Measurements from ENCODE around the gene ZNF407. TPM values are rescaled to one million over a fixed set of nuclear protein-coding genes. Genes with fewer than 3 reads are reported as not detected.

The ZNF407 gene
- total and polyA plus RNA-seq, 3 donors from 2014 or later = 10.9 to 35.9 (median 30.8) TPM

GRCh38 chr18:74731097-74731496 lies 133.4 kb downstream of the ZNF407 start:
- no peak for DNase-seq
- H3K9me3 ChIP-seq = no peaks in the 10 kb centered on the region
- intact Hi-C loops (cut with DNase I; ENCODE audit: low total_unique reads) = no loop called here
- H3K27me3 ChIP-seq = no peaks in the 10 kb centered on the region
- no peaks in the 10 kb centered on the region for H3K36me3 ChIP-seq (ENCODE audit: low read depth, missing control alignments)
- no peak for TF ChIP-seq CTCF (IDR thresholded peaks at IDR 0.05)
- TF ChIP-seq POLR2A (IDR thresholded peaks at IDR 0.05) = no peak
- H3K27ac ChIP-seq = no peak overlapping the region
- H3K4me1 ChIP-seq = no peaks in the 10 kb centered on the region
- 95% methylated on average over 5 of the region's 5 CpGs for WGBS, 2 donors
- H3K4me3 ChIP-seq = no peak overlapping the region

DNA sequence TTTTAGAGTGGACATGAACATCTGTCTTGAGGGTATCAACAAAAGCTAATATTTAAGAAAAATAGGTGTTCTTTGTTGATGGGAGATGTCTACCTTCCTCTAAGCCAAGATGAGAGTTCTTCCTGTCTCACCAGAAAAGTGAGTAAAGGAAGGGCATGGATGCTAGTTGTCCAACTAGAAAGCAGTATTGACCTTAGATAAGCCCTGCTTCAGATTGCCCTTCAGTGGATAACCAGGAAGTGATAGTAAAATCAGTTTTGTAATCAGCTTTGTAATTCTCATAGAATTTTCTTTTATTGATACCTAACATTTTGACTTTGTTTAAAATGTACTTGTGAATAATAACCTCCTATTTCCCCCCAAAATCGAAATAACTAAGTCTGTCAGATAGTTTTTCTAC lies 134.7 kb downstream of the ZNF407 start:
- Histone ChIP-seq H3K4me3 (no peak overlapping the region), H3K9me3 (no peaks in the 10 kb centered on the region), H3K36me3 (ENCODE audit: low read depth, missing control alignments) (no peaks in the 10 kb centered on the region), H3K4me1 (no peaks in the 10 kb centered on the region), H3K27me3 (no peaks in the 10 kb centered on the region), H3K27ac (no peak overlapping the region)
- intact Hi-C loops (cut with DNase I; ENCODE audit: low total_unique reads) = no loop called here
- TF ChIP-seq POLR2A (IDR thresholded peaks at IDR 0.05) (no peak), CTCF (IDR thresholded peaks at IDR 0.05) (no peak)
- no peak for DNase-seq
- 86 to 93% methylated on average over 1 of the region's 1 CpG for WGBS, 2 donors

DNA sequence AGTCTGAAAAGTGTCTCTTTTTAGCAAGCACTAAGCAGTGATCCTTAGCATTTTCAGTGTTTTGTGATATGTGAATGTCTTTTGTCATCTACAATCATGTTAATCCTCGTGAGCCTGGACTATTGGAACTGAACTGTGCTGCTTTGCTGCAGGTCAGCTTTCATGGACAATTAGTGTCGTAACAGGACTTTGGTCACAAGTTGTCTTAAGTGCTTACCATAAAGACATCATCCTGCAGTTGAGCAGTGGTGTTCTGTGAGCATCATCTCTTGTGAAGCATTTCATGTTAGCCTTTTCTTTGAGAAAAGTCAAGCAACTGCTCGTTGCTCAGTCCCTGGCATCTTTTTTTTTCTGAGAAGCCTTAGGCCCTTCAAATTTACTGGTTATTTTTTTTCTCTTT lies 135.9 kb downstream of the ZNF407 start:
- H3K9me3 ChIP-seq = no peaks in the 10 kb centered on the region
- no peak overlapping the region for H3K4me3 ChIP-seq
- 86 to 93% methylated on average over 3 of the region's 3 CpGs for WGBS, 2 donors
- H3K27me3 ChIP-seq = no peaks in the 10 kb centered on the region
- DNase-seq = no peak
- H3K36me3 ChIP-seq (ENCODE audit: low read depth, missing control alignments) = no peaks in the 10 kb centered on the region
- intact Hi-C loops (cut with DNase I; ENCODE audit: low total_unique reads) = no loop called here
- no peaks in the 10 kb centered on the region for H3K4me1 ChIP-seq
- TF ChIP-seq POLR2A (IDR thresholded peaks at IDR 0.05) (no peak), CTCF (IDR thresholded peaks at IDR 0.05) (no peak)
- no peak overlapping the region for H3K27ac ChIP-seq

DNA sequence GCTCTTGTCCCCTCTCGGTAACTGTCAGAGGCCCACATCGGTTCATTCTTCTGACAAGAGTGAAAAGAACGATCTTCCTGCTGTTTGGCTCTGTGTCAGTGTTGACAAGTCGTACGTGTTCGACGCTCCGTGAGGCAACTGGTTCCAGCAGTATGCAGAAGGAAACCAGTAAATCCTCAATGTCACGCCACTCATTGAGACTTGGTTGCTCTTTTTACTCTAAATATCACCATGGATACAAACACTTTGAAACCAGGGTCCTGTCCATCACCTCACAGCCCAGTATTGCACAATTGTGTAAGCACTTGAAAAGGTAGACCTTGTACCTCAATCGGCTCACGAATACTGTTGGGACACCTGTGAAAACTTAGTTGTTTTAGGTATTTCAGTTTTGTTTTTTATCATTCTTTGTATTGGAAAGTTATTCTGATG lies 136.4 kb downstream of the ZNF407 start:
- no peaks in the 10 kb centered on the region for H3K4me1 ChIP-seq
- no peak for DNase-seq
- intact Hi-C loops (cut with DNase I; ENCODE audit: low total_unique reads) = no loop called here
- TF ChIP-seq CTCF (IDR thresholded peaks at IDR 0.05) (no peak), POLR2A (IDR thresholded peaks at IDR 0.05) (no peak)
- H3K27ac ChIP-seq = no peak overlapping the region
- H3K27me3 ChIP-seq = no peaks in the 10 kb centered on the region
- H3K4me3 ChIP-seq = no peak overlapping the region
- no peaks in the 10 kb centered on the region for H3K36me3 ChIP-seq (ENCODE audit: low read depth, missing control alignments)
- 82 to 89% methylated on average over 11 of the region's 11 CpGs for WGBS, 2 donors
- no peaks in the 10 kb centered on the region for H3K9me3 ChIP-seq

GRCh38 chr18:74739926-74740325 lies 142.3 kb downstream of the ZNF407 start:
- no peak overlapping the region for H3K4me3 ChIP-seq
- intact Hi-C loops (cut with DNase I; ENCODE audit: low total_unique reads) = no loop called here
- no peaks in the 10 kb centered on the region for H3K36me3 ChIP-seq (ENCODE audit: low read depth, missing control alignments)
- no peak overlapping the region for H3K27ac ChIP-seq
- 72 to 75% methylated on average over 5 of the region's 5 CpGs for WGBS, 2 donors
- DNase-seq = no peak
- H3K4me1 ChIP-seq = no peaks in the 10 kb centered on the region
- TF ChIP-seq CTCF (IDR thresholded peaks at IDR 0.05) (no peak), POLR2A (IDR thresholded peaks at IDR 0.05) (no peak)
- H3K9me3 ChIP-seq = no peaks in the 10 kb centered on the region
- H3K27me3 ChIP-seq = no peaks in the 10 kb centered on the region

Data from testis (tissue), 3 donors.